ENCODE results near the gene FAM124A. TPM values are rescaled to one million over a fixed set of nuclear protein-coding genes. Genes with fewer than 3 reads are reported as not detected.

The FAM124A gene
- total RNA-seq, 1 donor from 2014 or later: 3.7 TPM

DNA sequence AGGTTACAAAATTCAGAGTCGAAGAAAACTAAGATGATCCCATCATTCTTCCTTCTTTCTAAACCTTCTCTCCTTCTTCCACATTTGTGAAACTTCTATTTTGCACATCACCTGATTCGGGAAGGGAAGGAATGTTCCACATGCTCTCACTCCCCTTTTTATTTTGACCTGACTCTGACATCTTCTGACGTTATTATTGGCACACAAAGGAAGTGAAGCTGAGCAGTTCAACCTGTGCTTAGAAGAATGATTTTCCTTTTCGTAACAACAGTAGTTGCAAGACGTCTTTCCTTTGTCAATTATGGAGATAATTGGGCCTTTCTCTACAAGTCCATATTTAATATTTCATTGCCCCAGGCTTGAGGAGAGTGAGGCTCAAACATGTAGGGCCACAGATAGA, 18.0 kb downstream of the FAM124A start:
- TF ChIP-seq, protein P1, sequence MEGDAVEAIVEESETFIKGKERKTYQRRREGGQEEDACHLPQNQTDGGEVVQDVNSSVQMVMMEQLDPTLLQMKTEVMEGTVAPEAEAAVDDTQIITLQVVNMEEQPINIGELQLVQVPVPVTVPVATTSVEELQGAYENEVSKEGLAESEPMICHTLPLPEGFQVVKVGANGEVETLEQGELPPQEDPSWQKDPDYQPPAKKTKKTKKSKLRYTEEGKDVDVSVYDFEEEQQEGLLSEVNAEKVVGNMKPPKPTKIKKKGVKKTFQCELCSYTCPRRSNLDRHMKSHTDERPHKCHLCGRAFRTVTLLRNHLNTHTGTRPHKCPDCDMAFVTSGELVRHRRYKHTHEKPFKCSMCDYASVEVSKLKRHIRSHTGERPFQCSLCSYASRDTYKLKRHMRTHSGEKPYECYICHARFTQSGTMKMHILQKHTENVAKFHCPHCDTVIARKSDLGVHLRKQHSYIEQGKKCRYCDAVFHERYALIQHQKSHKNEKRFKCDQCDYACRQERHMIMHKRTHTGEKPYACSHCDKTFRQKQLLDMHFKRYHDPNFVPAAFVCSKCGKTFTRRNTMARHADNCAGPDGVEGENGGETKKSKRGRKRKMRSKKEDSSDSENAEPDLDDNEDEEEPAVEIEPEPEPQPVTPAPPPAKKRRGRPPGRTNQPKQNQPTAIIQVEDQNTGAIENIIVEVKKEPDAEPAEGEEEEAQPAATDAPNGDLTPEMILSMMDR (conservative IDR thresholded peaks at IDR 0.05): no peak
- no peaks in the 10 kb centered on the region for H3K9me3 Mint-ChIP-seq
- H3K27ac Mint-ChIP-seq (ENCODE audit: unreplicated experiment): no peak overlapping the region
- no peak overlapping the region for H3K4me3 Mint-ChIP-seq
- no peak for DNase-seq (ENCODE audit: low read depth, low spot score)
- H3K4me1 Mint-ChIP-seq: peaks cover 30% of the 10 kb centered on the region
- H3K36me3 Mint-ChIP-seq (ENCODE audit: low read depth): peaks cover 5% of the 10 kb centered on the region
- peaks cover 2% of the 10 kb centered on the region for H3K27me3 Mint-ChIP-seq (ENCODE audit: low read depth)

DNA sequence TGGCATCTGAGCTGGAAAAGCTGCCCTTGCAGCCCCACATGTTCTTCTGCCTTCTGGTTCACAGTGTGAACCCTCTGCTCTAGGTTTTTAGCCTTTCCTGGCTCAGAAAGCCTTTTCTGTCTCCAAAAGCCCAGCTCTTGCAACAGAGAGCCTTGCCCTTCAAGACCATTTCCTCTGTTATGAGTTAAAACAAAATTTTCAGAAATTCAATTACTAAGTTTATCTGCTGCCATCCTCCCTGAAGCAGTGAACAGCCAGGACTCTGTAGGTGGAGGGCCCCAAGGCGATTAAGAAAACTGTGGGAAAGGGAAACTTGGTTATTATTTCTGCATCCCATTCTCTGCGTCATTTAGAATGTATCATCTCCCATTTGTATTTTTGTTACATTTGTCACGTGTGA, 18.8 kb downstream of the FAM124A start:
- Mint-ChIP-seq H3K36me3 (ENCODE audit: low read depth) (peaks cover 5% of the 10 kb centered on the region), H3K4me1 (peaks cover 30% of the 10 kb centered on the region), H3K27me3 (ENCODE audit: low read depth) (peaks cover 2% of the 10 kb centered on the region), H3K9me3 (no peaks in the 10 kb centered on the region), H3K4me3 (no peak overlapping the region), H3K27ac (ENCODE audit: unreplicated experiment) (no peak overlapping the region)
- DNase-seq (ENCODE audit: low read depth, low spot score): no peak
- TF ChIP-seq, protein P1 (conservative IDR thresholded peaks at IDR 0.05): no peak

GRCh38 chr13:51241720-51242119, 19.5 kb downstream of the FAM124A start:
- peaks cover 5% of the 10 kb centered on the region for H3K36me3 Mint-ChIP-seq (ENCODE audit: low read depth)
- peaks cover 35% of the 10 kb centered on the region for H3K4me1 Mint-ChIP-seq
- TF ChIP-seq, protein P1 (conservative IDR thresholded peaks at IDR 0.05): no peak
- no peak overlapping the region for H3K4me3 Mint-ChIP-seq
- no peaks in the 10 kb centered on the region for H3K9me3 Mint-ChIP-seq
- no peak overlapping the region for H3K27ac Mint-ChIP-seq (ENCODE audit: unreplicated experiment)
- no peak for DNase-seq (ENCODE audit: low read depth, low spot score)
- H3K27me3 Mint-ChIP-seq (ENCODE audit: low read depth): peaks cover 2% of the 10 kb centered on the region

- peak overlapping the region; percentile 64 for H3K27ac Mint-ChIP-seq (ENCODE audit: unreplicated experiment)
- DNase-seq (ENCODE audit: low read depth, low spot score): no peak
- H3K36me3 Mint-ChIP-seq (ENCODE audit: low read depth): peaks cover 5% of the 10 kb centered on the region
- H3K9me3 Mint-ChIP-seq: no peaks in the 10 kb centered on the region
- peaks cover 37% of the 10 kb centered on the region for H3K4me1 Mint-ChIP-seq
- H3K4me3 Mint-ChIP-seq: no peak overlapping the region
- peaks cover 2% of the 10 kb centered on the region for H3K27me3 Mint-ChIP-seq (ENCODE audit: low read depth)
- TF ChIP-seq, protein P1 (conservative IDR thresholded peaks at IDR 0.05): no peak
These were observed 21.0 kb downstream of the FAM124A start for GRCh38 chr13:51243227-51243626.

DNA sequence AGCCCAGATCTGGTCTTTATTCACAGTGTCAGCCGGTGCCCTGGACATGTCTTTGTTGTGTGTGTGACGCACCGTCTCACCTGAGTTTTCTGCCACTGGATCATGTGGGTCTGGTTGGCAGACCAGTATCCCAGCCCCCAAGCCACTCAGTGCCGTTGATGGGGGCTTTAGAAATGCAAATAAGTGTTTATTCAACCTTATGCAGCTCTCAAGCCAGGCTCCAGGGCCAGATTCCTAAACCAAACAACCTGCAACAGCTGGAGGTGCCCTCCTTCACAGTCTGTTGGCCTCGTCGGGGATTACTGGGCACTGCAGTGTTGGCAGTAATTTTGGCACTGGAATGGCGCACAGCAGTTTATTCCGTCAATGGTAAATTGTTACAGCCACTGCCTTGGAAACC, 21.6 kb downstream of the FAM124A start:
- H3K9me3 Mint-ChIP-seq: no peaks in the 10 kb centered on the region
- TF ChIP-seq, protein P1 (conservative IDR thresholded peaks at IDR 0.05): no peak
- H3K27ac Mint-ChIP-seq (ENCODE audit: unreplicated experiment): no peak overlapping the region
- DNase-seq (ENCODE audit: low read depth, low spot score): no peak
- H3K4me3 Mint-ChIP-seq: no peak overlapping the region
- peaks cover 5% of the 10 kb centered on the region for H3K36me3 Mint-ChIP-seq (ENCODE audit: low read depth)
- peaks cover 2% of the 10 kb centered on the region for H3K27me3 Mint-ChIP-seq (ENCODE audit: low read depth)
- peaks cover 37% of the 10 kb centered on the region for H3K4me1 Mint-ChIP-seq
